ENCODE results near the gene FNDC10. TPM values are rescaled to one million over a fixed set of nuclear protein-coding genes. Genes with fewer than 3 reads are reported as not detected.

FNDC10 gene
- total and polyA plus RNA-seq, 9 of the 15 experiments (the other 6 are each of a cell fraction or from before 2014, with no cell fraction given) = 0.08 to 6.3 (median 1.6) TPM

GRCh38 chr1:1614954-1615255, 15.0 kb upstream of the FNDC10 start (continued):
- TF ChIP-seq ZNF318 (IDR thresholded peaks at IDR 0.05; ENCODE audit: borderline replicate concordance in 1 of 2, low read depth in 1 of 2) (no peak), DACH1 (IDR thresholded peaks at IDR 0.05; ENCODE audit: partially characterized antibody) (no peak), GATAD2A (IDR thresholded peaks at IDR 0.05) (no peak), CBX3 (IDR thresholded peaks at IDR 0.05; ENCODE audit: borderline replicate concordance in 1 of 2, low read length in 2 of 2) (no peak), HDAC6 (IDR thresholded peaks at IDR 0.05; ENCODE audit: low read depth, low read length) (no peak), STAG1 (CRISPR knock-in tag; IDR thresholded peaks at IDR 0.05; ENCODE audit: borderline replicate concordance) (no peak), ZBTB26 (CRISPR knock-in tag; IDR thresholded peaks at IDR 0.05) (peak; percentile 81; the same call in 1 of the 2 replicates), NFRKB (IDR thresholded peaks at IDR 0.05; ENCODE audit: low read depth) (no peak), ZBTB2 (IDR thresholded peaks at IDR 0.05) (no peak), TEAD2 (tag; IDR thresholded peaks at IDR 0.05) (no peak), ZNF395 (CRISPR knock-in tag; IDR thresholded peaks at IDR 0.05) (no peak), SAFB (IDR thresholded peaks at IDR 0.05; ENCODE audit: borderline replicate concordance, low read depth, low read length) (no peak), ZNF324 (CRISPR knock-in tag; IDR thresholded peaks at IDR 0.05) (no peak), ZNF57 (CRISPR knock-in tag; IDR thresholded peaks at IDR 0.05) (no peak), CREM (IDR thresholded peaks at IDR 0.05; ENCODE audit: low read depth) (no peak), MAFG (tag; conservative IDR thresholded peaks at IDR 0.05) (no peak), PHF20 (IDR thresholded peaks at IDR 0.05; ENCODE audit: partially characterized antibody) (no peak), ZNF785 (CRISPR knock-in tag; IDR thresholded peaks at IDR 0.05) (no peak), ATF7 (IDR thresholded peaks at IDR 0.05) (no peak)

Data from K562 (cell line).